ENCODE results near the gene PPP1R1C. TPM values are rescaled to one million over a fixed set of nuclear protein-coding genes. Genes with fewer than 3 reads are reported as not detected.

Gene PPP1R1C
- total RNA-seq, 2 experiments from 2014 or later = not detected

DNA sequence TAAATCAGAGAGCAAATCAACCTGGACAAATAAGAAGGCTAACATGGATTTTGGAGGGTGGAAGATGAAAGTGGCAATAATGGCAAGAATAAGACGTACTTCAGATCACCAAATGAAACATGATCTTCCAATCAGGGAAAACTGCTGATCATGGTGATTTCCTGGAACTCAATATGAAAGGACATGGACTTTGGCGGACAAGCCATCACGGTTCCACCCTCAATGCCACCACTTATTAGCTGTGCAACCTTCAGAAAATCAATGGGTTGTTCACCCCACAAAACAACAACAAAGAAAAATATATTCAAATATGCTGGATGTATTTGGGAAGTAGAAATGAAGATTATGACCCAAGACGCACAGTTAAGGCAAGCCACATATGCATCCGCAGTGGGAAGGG, 81.7 kb downstream of the PPP1R1C start:
- ChIA-PET CTCF (ENCODE audit: unreplicated experiment) (no interaction called here), POLR2A (no interaction called here)
- H2AFZ ChIP-seq (ENCODE audit: low read length) = no peak overlapping the region
- no peaks in the 10 kb centered on the region for H3K79me2 ChIP-seq (ENCODE audit: insufficient read depth, low read depth, low read length)
- H3K27ac ChIP-seq (ENCODE audit: low read depth, low read length, poor library complexity, severe bottlenecking) = no peak overlapping the region
- no peak for TF ChIP-seq EZH2phosphoT487 (IDR thresholded peaks at IDR 0.05; ENCODE audit: borderline replicate concordance, low read depth, low read length)
- no peak for TF ChIP-seq CTCF (conservative IDR thresholded peaks at IDR 0.05; ENCODE audit: low read length)
- no peaks in the 10 kb centered on the region for H3K4me1 ChIP-seq (ENCODE audit: insufficient read depth, low read length, poor library complexity, severe bottlenecking)
- H3K9me3 ChIP-seq (ENCODE audit: low read length) = no peaks in the 10 kb centered on the region
- no peaks in the 10 kb centered on the region for H4K20me1 ChIP-seq (ENCODE audit: insufficient read depth, low read length)
- intact Hi-C loops (cut with micrococcal nuclease; ENCODE audit: unreplicated experiment) = no loop called here
- H3K36me3 ChIP-seq (ENCODE audit: insufficient read depth, low read length) = no peaks in the 10 kb centered on the region
- no TSS peak for BruUV-seq (replicated peaks)
- no peak overlapping the region for H3K4me3 ChIP-seq (ENCODE audit: low read depth, low read length, poor library complexity, severe bottlenecking)
- no peak for DNase-seq (ENCODE audit: low spot score)
- no peaks in the 10 kb centered on the region for H3K9me2 ChIP-seq (ENCODE audit: insufficient read depth, low read length)
- no peak overlapping the region for H3K4me2 ChIP-seq (ENCODE audit: low read length)

GRCh38 chr2:182068811-182069210, 83.2 kb downstream of the PPP1R1C start:
- DNase-seq (ENCODE audit: low spot score) = no peak
- no TSS peak for BruUV-seq (replicated peaks)
- intact Hi-C loops (cut with micrococcal nuclease; ENCODE audit: unreplicated experiment) = no loop called here
- Histone ChIP-seq H2AFZ (ENCODE audit: low read length) (no peak overlapping the region), H3K9me2 (ENCODE audit: insufficient read depth, low read length) (no peaks in the 10 kb centered on the region), H3K4me1 (ENCODE audit: insufficient read depth, low read length, poor library complexity, severe bottlenecking) (no peaks in the 10 kb centered on the region), H3K79me2 (ENCODE audit: insufficient read depth, low read depth, low read length) (no peaks in the 10 kb centered on the region), H3K4me3 (ENCODE audit: low read depth, low read length, poor library complexity, severe bottlenecking) (no peak overlapping the region), H3K36me3 (ENCODE audit: insufficient read depth, low read length) (no peaks in the 10 kb centered on the region), H3K9me3 (ENCODE audit: low read length) (no peaks in the 10 kb centered on the region), H3K27ac (ENCODE audit: low read depth, low read length, poor library complexity, severe bottlenecking) (no peak overlapping the region), H3K4me2 (ENCODE audit: low read length) (no peak overlapping the region), H4K20me1 (ENCODE audit: insufficient read depth, low read length) (no peaks in the 10 kb centered on the region)
- CTCF ChIA-PET (ENCODE audit: unreplicated experiment) = no interaction called here
- POLR2A ChIA-PET = no interaction called here
- no peak for TF ChIP-seq EZH2phosphoT487 (IDR thresholded peaks at IDR 0.05; ENCODE audit: borderline replicate concordance, low read depth, low read length)
- no peak for TF ChIP-seq CTCF (conservative IDR thresholded peaks at IDR 0.05; ENCODE audit: low read length)

DNA sequence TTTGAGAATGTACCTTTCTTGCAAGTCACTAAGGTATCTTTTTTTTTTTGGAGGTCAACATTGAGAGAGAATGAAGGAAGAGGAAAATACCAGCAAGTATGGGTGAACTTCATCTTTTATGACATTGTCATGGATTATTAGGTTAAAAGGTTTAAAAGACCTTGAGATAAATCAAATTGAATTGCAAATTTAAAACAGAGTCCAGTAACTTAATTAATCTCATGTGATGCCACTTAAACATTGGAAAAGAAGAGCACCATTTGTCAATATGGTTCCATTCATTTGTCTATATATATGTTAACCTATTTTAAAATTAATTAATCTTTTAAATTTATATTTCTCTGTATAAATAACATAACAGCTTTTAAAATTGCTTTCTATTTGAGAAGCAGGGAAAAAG, 83.8 kb downstream of the PPP1R1C start:
- ChIA-PET POLR2A (no interaction called here), CTCF (ENCODE audit: unreplicated experiment) (no interaction called here)
- no peak overlapping the region for H3K4me2 ChIP-seq (ENCODE audit: low read length)
- H3K79me2 ChIP-seq (ENCODE audit: insufficient read depth, low read depth, low read length) = no peaks in the 10 kb centered on the region
- H4K20me1 ChIP-seq (ENCODE audit: insufficient read depth, low read length) = no peaks in the 10 kb centered on the region
- H3K9me3 ChIP-seq (ENCODE audit: low read length) = no peaks in the 10 kb centered on the region
- H3K9me2 ChIP-seq (ENCODE audit: insufficient read depth, low read length) = no peaks in the 10 kb centered on the region
- H3K36me3 ChIP-seq (ENCODE audit: insufficient read depth, low read length) = no peaks in the 10 kb centered on the region
- DNase-seq (ENCODE audit: low spot score) = no peak
- no peak overlapping the region for H3K4me3 ChIP-seq (ENCODE audit: low read depth, low read length, poor library complexity, severe bottlenecking)
- no peaks in the 10 kb centered on the region for H3K4me1 ChIP-seq (ENCODE audit: insufficient read depth, low read length, poor library complexity, severe bottlenecking)
- no peak for TF ChIP-seq EZH2phosphoT487 (IDR thresholded peaks at IDR 0.05; ENCODE audit: borderline replicate concordance, low read depth, low read length)
- no peak for TF ChIP-seq CTCF (conservative IDR thresholded peaks at IDR 0.05; ENCODE audit: low read length)
- no TSS peak for BruUV-seq (replicated peaks)
- intact Hi-C loops (cut with micrococcal nuclease; ENCODE audit: unreplicated experiment) = no loop called here
- H3K27ac ChIP-seq (ENCODE audit: low read depth, low read length, poor library complexity, severe bottlenecking) = no peak overlapping the region
- H2AFZ ChIP-seq (ENCODE audit: low read length) = no peak overlapping the region
